Activated CD4-positive, alpha-beta T cell treated with anti-CD3 and anti-CD28 coated beads, Interleukin-10, Interleukin-2, amounts not matched to agents 100 ng/mL and 50 ng/mL, durations not matched to agents 16 hours and 8 hours (primary cell): ENCODE data around the gene SUSD4.
"Not testable (repeated sequence)": the region's sequence is repeated elsewhere in the genome, so short reads cannot be mapped to it uniquely, and the experiment has no call there.

Experiments
- DNase-seq: peaks from one replicate; pipeline ENCODE4 v3.0.0-alpha.2; 2020

The SUSD4 gene

GRCh38 chr1:223363856-223364684 lies at the start of gene SUSD4:
Gene SUSD4, minus strand, starts transcription at chr1:223364176. Its CDS starts 751 bp downstream, at chr1:223363425.
- DNase-seq, result peak; percentile 46

- DNase-seq, result no peak
Observed at GRCh38 chr1:223413216-223413615, 49.2 kb upstream of the SUSD4 start.

GRCh38 chr1:223411710-223412109 lies 47.7 kb upstream of the SUSD4 start:
- no peak for DNase-seq

GRCh38 chr1:223411309-223411708 lies 47.3 kb upstream of the SUSD4 start:
- DNase-seq, result no peak

- no peak for DNase-seq
Observed at GRCh38 chr1:223410036-223410435, 46.1 kb upstream of the SUSD4 start.

- DNase-seq, result no peak
Observed at GRCh38 chr1:223405507-223405906, 41.5 kb upstream of the SUSD4 start.

GRCh38 chr1:223403184-223403815 lies 39.3 kb upstream of the SUSD4 start:
- DNase-seq, result no peak

- DNase-seq, result no peak
Observed at GRCh38 chr1:223402790-223403142, 38.8 kb upstream of the SUSD4 start.

GRCh38 chr1:223401873-223402789 lies 38.2 kb upstream of the SUSD4 start:
- no peak for DNase-seq

- DNase-seq, result not testable (repeated sequence)
Observed at GRCh38 chr1:223399393-223399792, 35.4 kb upstream of the SUSD4 start.

GRCh38 chr1:223394706-223395105 lies 30.7 kb upstream of the SUSD4 start:
- no peak for DNase-seq

GRCh38 chr1:223394242-223394641 lies 30.3 kb upstream of the SUSD4 start:
- no peak for DNase-seq

GRCh38 chr1:223393275-223394214 lies 29.6 kb upstream of the SUSD4 start, which contains the start of gene CCDC185:
Gene CCDC185, plus strand, starts transcription at chr1:223393415. Its CDS starts 61 bp downstream, at chr1:223393476.
- no peak for DNase-seq

GRCh38 chr1:223390618-223391017 lies 26.6 kb upstream of the SUSD4 start:
- no peak for DNase-seq

- DNase-seq, result no peak
Observed at GRCh38 chr1:223386013-223386412, 22.0 kb upstream of the SUSD4 start.

- no peak for DNase-seq
Observed at GRCh38 chr1:223378754-223379153, 14.8 kb upstream of the SUSD4 start.

GRCh38 chr1:223374064-223374610 lies 10.2 kb upstream of the SUSD4 start:
- DNase-seq, result no peak

GRCh38 chr1:223364685-223365382 lies 858 bp upstream of the SUSD4 start:
- DNase-seq, result peak; percentile 5

- no peak for DNase-seq
Observed at GRCh38 chr1:223363057-223363855, 720 bp downstream of the SUSD4 start.

GRCh38 chr1:223358826-223359225 lies 5.2 kb downstream of the SUSD4 start:
- DNase-seq, result no peak
